Measurements from ENCODE around the gene KCNIP4.
A peak's percentile ranks its signal among the peaks of the same experiment; 100 is the strongest.
"Not testable (repeated sequence)": the region's sequence is repeated elsewhere in the genome, so short reads cannot be mapped to it uniquely, and the experiment has no call there.

Gene KCNIP4

DNA sequence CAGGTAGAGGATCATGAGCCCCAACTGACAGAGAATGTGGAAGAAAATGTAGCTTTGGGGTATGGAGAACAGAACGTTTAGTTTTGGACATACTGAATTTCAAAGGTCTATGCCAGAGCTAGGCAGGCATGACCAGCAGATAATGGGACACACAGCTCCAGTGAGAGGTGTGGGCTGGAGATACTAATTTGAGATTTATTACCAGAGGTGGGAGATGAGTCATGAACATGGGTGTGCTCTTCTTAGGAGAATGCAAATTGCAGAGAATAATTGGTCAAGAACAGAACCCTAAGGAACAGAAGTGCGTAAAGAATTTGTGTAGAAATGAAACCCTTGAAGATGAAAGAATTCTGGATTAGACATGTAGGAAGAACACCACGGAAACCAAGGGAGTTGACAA is 1123.1 kb downstream of the KCNIP4 start:
- no peak for DNase-seq

DNA sequence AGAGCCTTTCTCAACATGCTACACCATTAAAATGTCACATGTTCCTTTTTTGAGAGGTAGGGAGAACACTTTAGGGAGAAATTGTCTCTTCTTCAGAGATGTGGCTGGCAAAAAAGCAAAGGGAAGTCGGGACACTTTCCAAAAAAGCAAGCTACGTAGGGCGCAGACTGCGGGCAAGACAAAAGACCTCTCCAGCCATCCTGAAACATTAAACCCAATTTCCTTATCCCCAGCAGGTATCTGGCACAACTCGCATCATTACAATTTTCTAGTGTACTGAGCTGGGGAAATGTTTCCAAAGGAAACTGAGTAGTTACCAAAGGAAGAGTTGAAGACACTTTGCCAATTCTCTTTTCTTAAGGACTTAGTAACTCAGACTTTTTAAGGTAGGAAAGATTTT is 1132.3 kb downstream of the KCNIP4 start:
- no peak for DNase-seq

DNA sequence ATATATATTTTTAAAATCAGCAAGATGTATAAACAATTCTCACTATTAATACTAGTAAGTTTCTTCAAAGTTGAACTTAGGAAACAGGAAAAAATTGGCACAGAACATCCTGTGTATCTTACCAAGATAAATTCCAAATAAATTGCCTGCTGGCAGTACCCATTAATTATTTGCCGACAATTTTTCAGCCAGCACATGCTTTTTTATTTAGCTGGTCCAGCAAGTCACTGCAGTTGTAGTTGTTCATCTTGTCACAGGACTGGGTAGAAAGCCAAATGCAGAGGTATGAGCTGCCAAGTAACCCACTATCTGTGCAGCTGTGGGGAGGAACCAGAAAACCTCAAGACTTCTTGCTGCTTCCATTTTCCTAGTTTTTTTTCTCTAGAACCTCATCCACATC is 1134.9 kb downstream of the KCNIP4 start:
- no peak for DNase-seq

DNA sequence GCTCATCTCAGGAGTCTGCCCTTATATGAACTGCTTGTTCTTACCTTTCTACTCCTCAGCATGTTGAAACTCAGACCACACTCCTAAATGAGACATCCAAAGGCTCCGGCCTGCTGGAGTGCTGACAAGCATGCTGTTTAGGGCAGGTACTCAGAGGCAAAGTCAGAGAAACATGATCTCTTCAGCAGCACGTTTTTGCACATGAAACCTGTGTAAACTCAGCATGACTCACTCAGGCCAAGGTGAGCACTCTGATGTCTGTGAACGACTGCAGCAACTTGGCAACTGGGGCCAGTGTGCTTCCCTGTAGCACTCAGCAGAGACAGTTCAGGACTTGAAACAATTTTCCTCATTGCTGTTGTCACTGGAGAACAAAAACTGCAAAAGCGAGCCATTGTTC is 1138.8 kb downstream of the KCNIP4 start:
- DNase-seq = no peak

DNA sequence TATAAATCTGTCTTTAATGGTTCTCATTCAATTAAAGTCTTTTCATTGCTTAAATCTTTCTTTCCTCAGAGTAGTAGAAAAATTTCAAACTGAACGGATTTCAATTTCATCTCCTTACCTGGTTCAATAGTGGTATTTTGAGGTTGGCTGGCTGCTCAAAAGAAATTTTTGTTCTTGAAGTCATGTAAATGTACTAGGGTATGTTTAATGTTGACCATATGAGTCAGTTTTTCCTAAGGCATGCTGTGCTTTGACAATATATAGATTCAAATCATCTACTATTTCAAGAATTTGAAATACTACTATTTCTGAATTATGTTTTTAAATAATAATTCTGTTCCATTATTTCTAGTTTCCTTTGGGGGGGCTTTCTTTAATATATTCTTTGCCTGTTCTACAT is 1142.9 kb downstream of the KCNIP4 start:
- no peak for DNase-seq

DNA sequence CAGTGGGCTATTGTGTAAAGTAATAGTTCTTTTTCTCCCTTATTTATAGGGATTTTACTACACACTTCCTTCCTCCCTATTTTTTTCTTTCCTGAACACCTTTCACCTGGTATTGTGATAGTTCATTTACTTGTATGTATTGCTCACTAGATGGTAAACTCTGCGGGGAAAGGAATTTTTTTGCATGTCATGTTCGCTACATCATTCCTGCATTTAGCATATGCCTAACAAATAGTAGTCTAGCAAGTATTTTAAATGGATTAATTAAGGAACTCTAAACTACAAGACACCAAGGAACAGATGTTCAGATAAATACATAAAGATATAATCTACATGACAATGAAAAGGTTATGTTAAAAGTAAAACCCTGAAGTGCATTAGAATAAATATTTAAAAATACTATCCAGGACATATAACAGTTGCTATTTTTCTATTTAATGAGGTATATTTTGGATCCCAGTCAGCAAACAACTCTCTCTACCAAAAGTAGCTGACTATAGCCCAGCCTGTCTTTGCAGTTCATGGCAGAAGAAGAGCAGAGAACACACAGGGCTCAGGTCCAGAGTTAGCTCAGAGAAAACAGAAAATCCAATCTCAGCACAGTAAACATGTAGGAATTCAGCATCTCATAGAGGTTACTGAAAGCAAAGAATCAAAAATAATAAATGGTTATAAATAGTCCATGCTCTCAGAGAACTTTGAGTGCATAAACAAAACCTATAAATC is 1160.5 kb downstream of the KCNIP4 start:
- DNase-seq = no peak

DNA sequence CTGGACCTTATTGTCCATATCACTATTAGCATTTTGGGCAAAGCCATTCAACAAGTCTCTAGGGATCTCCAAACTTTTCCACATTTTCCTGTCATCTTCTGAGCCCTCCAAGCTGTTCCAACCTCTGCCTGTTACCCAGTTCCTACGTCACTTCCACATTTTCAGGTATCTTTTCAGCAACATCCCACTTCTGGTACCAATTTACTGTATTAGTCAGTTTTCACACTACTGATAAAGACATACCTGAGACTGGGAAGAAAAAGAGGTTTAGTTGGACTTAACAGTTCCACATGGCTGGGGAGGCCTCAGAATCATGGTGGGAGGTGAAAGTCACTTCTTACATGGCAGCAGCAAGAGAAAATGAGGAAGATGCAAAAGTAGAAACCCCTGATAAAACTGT is 1165.4 kb downstream of the KCNIP4 start:
- DNase-seq = not testable (repeated sequence)

DNA sequence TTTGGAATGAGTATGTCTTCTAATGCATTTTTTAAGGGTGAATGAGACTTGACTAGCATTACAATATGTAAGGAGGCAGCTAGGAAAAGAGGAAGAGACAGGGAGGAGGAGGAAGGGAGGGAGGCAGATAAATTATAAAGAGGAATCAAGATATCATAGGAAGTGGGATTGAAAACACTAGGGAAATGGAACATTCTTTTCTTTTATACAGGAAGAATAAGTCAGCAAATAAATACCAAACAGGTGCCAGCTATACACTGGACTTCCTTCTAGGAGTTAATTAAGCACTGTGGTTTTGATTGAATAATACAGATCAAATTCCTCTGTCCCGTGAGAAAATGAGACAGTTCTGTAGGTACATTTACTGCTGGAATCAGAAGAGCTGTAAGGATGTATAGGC is 1169.7 kb downstream of the KCNIP4 start:
- DNase-seq = no peak

DNA sequence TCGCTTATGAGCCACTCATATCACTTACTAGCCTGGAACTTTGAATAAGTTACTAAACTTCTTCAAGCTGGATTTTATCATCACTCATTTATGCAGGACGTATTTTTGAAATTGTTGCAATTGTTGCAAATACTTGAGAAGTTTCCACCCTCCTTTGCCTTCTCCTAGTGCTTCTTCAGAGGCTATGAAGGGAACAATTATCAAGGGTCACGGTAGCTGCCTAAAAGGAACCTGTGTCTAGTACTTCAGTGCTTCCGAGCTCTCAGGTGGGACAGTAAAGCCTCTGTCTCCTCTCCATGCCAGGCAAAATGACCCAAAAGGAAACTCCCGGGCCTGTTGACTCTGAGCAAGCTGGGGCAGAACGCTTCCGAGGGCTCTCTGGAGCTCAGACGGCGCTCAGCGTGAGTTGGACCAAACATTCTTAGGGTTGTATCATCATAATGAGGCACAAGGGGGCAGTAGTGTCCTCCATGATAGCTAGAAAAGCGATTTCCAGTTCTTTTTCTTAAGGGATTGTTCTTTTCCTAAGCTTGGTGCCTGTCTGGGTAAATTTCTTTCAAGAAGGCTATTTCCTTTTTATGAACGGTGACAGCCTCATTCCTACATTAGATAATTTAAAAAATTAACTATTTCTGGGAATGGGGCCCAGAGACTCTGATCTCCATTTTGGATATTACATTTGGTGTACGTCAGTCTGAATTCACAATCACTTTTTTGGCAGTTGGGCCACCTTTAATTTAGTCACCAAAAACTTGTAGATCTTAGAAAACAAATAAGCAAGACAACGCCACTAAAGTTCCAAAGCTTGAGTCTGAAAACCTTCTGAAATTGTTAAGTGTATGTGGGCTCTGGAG is 1175.2 kb downstream of the KCNIP4 start:
- DNase-seq = no peak

DNA sequence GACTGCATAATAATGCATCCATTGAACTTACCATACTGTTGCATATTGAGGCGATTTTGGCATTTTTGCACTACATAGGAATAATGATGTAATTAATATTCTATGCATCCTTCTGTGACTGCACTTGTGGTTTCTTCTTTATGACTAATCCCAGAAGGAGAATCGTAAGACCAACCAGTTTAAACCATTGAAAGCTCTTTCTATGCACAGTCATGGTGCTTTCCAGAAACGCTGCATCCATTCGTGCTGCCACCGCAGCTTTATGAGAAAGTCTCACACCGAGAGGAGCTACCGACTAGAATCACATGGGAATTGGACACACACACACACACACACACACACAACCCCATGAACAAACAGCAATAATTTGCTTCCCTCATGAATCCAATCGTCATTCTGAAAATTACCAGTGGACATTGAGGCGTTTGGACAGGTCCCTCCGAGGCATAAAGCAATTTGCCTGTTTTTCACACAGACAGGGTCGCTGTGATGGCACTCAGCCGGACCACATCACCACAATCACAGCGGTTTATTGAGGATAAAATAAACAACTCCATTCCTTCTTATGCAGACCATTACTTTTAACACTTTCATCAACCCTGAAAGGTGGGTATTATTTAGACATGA is 1184.1 kb downstream of the KCNIP4 start:
- DNase-seq = no peak

DNA sequence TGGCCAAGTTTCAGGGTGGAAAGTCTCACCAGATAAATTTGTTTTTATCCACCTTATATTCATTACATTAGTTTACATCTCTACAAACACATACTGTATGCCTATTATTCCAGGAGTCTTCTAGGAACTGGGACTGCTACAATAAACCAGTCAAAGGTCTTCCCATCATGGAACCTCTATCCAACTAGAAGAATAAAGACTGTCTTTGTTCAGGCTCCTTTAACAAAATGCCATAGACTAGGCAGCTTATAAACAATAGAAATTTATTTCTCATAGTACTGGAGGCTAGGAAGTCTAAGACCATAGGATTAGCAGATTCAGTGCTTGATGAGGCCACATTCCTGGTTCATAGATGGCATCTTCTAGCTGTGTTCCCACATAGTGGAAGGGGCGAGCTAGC is 1186.7 kb downstream of the KCNIP4 start:
- DNase-seq = no peak

DNA sequence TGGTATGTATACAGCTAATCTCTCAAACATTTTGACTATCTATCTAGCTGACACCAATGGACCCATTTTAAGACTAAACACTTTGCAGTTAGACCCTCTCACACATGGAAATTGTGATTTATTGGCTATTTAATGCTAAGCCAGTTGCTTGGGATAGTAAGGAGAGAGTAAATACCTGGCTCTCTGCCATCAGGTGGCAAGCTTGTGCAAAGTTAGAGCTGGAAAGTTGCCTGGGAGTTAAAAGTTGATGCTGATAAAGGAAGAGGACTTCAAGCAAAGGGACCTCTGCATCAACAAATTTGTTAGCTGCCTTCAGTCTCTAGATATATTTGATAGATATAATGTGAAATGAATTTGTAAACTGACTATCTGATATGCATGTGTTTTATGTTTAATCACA is 1187.2 kb downstream of the KCNIP4 start:
- no peak for DNase-seq

DNA sequence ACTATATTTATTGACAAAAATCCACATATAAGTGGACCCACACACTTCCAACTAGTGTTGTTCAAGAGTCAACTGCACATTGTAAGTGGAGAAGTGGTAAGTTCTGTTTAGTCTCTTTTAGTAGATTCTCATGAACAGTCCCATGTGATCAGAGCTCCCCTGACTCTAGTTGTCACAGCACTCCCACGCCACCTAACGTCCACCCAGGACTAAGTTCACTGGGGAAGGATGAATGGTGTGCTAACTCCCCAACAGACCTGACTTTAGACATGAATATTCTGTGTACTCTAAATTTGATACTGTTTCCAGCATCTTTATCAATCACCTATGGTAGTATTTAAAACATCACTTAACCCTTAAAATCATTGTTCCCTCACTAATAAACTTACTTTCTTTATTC is 1188.5 kb downstream of the KCNIP4 start:
- DNase-seq = no peak

DNA sequence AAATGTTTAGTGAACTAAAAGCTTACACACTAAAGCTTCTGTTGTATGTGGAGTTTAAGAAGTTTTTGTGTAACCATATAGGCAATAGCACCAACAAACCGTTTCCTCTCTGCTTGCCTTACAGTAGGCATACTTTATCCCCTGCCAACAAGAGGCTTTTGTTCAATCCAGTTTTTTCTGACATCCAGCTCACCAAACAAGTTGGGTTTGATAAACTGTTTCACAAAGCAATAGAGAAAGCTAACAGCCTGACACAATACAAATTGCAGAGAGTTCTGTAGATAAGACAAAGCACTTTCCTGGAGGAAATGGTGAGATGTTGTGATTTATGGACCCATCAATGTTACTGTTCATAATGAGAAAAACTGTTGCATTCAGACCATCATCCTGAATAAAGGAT is 1194.5 kb downstream of the KCNIP4 start:
- no peak for DNase-seq

DNA sequence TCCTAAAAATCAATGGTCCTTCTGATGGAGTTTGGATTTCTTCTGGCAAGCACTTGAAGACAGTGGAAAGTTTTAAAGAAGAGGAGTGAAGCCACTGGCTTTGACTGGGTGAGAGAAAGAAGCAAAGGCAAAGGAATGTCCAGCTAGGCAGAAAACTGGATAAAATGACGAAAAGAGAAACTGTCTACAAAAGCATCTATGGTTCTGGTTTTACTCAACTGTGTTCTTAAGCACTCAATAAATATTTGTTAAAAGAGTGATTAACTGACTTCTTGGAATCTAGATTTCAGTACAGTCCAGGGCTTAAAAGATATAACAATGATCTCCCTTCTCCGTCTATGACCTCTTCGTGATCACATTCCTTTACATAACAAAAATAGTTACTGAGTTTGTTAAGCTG is 1195.9 kb downstream of the KCNIP4 start:
- no peak for DNase-seq

DNA sequence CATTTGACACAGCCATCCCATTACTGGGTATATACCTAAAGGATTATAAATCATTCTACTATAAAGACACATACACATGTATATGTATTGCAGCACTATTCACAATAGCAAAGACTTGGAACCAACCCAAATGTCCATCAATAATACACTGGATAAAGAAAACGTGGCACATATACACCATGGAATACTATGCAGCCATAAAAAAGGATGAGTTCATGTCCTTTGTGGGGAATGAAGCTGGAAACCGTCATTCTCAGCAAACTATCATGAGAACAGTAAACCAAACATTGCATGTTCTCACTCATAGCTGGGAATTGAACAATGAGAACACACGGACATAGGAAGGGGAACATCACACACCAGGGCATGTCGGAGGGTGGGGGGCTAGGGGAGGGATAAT is 1202.6 kb downstream of the KCNIP4 start:
- DNase-seq = not testable (repeated sequence)

DNA sequence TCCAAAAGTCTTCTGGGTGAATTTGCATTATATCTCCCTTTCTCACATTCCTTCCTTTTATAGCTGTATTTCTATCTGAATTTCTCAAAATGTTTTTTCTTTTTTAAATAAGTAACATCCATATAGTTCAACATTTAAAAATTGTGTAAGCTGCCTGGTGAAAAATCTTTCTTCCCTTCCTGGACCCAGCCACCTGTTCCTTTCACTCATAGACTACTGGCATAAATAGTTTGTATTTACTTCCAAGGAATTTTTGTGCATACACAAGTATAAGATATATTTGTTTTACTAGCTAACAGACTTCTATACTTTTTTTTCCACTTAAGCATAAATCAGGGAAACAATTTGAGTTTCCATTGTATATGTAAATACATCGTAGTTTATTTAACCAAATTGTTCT is 1212.6 kb downstream of the KCNIP4 start:
- no peak for DNase-seq

DNA sequence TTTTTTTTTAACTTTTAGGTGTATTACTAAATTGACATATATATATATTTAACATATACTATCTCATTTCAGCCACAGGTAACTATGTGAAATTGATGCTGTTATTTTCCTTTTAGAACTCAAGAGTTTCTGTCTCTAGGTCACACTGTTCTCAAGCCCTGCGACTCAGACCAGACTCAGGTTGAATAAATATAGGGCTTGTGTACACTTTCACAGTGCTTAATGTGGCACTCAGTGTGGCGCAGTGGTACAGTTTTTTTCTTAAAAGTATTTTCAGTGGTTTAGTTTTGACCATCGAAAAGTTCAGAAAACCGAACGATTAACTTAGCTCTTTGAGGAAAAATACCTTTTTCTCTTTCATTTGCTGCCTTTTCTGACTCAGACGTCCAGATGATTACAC is 1223.7 kb downstream of the KCNIP4 start:
- no peak for DNase-seq

DNA sequence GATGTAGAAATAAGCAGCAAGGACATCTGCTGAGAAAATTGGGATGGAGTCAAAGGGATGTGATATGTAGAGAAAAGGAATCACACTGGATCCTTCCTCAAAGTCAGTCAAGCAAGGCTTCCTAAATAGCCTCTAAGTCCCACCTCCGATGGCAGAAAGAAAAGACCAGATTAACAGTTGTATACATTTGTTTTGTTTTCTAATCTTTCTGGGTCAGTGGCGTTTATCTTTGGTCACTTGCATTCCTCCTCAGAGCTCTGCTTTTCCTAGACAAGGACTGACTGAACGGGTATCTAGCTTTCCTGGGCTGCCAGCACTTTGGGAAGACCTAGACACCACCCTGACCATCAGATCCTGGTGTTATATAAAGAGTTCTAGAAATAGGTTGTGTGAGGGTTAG is 1225.1 kb downstream of the KCNIP4 start:
- DNase-seq = no peak

DNA sequence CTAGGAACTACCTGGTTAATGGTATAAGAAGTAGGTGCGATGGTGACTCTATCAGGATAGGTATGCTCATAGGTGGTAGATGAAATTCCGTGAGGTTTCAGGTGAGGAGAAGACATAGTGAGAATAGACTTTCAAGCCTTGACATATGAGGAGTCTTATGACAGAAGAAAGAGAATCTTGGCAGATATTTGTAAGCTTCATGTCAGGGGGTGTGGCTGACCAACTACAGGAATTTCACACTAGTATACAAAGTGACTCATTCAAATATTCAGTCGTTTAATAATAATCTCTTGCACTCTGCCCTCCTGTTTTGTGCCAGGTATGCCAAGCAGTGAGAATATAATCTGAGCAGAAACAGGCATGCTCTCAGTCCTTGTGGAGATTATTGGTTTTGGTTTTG is 1225.6 kb downstream of the KCNIP4 start:
- DNase-seq = no peak

DNA sequence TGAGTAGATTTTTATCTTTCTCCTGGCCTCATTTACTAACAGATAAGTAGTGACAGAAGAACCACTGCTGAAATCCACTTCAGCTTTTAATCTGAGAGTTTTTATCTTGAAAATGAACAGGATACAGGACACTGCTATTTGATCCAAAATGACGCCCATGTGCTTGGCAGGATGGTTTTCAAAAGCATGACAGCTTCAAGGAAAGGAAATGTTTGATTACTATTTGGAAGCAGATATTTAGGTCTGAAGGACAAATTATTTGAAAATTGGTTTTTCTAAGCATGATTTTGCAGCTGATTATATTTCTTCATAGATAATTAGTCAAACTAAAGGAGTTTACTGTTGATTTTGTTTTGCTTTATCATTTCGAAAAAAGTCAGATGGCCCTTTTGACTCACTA is 1237.2 kb downstream of the KCNIP4 start:
- no peak for DNase-seq

DNA sequence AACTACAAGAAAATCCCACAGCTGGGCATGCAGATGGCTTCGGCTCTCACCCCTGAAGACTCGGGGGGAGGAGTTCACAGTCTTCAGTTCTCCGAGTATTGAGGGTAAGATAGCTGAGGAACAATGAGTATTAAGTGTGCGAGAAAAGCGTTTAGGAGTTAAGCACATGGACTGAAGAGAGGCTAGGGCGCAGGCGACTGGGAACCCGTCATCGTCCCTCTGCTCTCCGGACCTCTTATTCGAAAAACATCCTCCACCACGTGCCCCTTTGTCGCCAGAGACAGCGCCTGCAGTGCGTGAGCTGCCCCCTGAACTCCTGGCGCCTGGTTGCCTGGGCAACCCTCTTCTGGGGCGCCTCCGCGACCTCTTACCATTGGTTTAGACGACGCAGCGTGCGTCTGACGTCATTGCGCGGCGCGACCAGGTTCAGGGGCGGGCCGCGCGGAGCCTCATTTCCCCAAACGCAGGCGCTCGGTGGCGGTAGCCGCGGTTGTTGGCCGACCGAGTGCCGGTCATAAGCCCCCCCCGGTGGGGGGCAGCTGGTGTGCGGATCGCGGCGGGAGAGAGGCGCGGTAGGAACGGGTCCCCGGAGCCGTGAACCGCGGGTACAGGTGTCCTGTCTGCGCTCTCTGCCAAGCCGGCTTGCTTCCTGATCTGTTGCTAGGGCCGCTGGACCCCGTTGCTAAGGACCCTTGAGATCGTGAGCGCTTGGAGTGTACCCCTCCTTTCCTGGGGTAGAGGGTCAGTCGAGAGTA is 1248.4 kb downstream of the KCNIP4 start, which contains the start of gene PACRGL:
TSS of gene PACRGL (plus strand) at position 452 of the 755 bp plus-strand sequence. CDS start 4,024 bp downstream, outside the sequence.
- DNase-seq = peak; percentile 81

DNA sequence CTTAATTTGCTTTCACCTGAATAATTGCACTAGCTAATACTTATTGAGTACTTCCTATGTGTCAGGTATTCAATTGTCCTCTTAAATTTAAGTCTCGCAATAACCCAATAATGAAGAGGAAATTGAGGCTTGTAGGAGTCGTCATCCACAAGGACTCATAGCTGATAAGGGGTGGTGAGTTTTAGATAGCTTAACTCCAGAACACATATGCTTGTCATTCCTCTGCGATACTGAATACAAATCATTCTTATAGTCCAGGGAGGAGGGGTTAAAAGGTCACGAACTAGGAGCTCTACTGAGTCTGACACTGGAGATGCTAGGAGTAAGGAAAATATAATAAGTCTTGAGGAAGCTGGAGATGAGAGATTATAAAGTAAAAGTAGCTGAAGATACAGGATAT is 1249.8 kb downstream of the KCNIP4 start:
- no peak for DNase-seq

Measured in NCI-H446 treated with DMSO at 0.1 percent for 48 hours (cell line).